ENCODE measurements around the gene XKRX. TPM values are rescaled to one million over a fixed set of nuclear protein-coding genes. Genes with fewer than 3 reads are reported as not detected.

Gene XKRX
- polyA plus RNA-seq, 1 experiment, result 0.36 TPM

DNA sequence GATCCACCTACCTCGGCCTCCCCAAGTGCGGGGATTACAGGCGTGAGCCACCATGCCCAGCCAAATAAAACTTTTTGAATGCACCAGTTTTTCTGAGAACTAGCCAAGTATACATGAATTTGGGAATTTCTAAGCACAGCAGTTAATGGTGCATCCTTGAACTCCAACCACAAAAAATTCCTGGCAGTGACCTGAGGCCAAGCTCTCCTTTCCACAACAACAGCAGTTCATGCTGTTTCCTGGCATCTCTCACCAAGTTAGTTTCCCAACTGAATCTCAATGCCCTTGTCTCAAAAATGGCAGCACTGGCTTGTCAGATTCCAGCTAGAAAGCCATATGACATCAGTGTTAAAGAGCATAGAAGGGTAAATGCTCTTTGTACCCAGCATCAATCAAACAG lies 15.9 kb upstream of the XKRX start:
- Histone ChIP-seq H3K27me3 (ENCODE audit: control insufficient read depth, insufficient read depth, low read length) (no peaks in the 10 kb centered on the region), H3K9me3 (ENCODE audit: control insufficient read depth, insufficient read depth, low read length) (no peaks in the 10 kb centered on the region), H3K27ac (ENCODE audit: low read depth, low read length) (no peak overlapping the region), H3K4me3 (ENCODE audit: low read depth, low read length) (no peak overlapping the region)
- ChIA-PET POLR2A (no interaction called here), CTCF (no interaction called here)
- TF ChIP-seq, protein P1, sequence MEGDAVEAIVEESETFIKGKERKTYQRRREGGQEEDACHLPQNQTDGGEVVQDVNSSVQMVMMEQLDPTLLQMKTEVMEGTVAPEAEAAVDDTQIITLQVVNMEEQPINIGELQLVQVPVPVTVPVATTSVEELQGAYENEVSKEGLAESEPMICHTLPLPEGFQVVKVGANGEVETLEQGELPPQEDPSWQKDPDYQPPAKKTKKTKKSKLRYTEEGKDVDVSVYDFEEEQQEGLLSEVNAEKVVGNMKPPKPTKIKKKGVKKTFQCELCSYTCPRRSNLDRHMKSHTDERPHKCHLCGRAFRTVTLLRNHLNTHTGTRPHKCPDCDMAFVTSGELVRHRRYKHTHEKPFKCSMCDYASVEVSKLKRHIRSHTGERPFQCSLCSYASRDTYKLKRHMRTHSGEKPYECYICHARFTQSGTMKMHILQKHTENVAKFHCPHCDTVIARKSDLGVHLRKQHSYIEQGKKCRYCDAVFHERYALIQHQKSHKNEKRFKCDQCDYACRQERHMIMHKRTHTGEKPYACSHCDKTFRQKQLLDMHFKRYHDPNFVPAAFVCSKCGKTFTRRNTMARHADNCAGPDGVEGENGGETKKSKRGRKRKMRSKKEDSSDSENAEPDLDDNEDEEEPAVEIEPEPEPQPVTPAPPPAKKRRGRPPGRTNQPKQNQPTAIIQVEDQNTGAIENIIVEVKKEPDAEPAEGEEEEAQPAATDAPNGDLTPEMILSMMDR (IDR thresholded peaks at IDR 0.05; ENCODE audit: low read depth, low read length), result no peak
- no peak for DNase-seq (ENCODE audit: low read depth, low spot score)

DNA sequence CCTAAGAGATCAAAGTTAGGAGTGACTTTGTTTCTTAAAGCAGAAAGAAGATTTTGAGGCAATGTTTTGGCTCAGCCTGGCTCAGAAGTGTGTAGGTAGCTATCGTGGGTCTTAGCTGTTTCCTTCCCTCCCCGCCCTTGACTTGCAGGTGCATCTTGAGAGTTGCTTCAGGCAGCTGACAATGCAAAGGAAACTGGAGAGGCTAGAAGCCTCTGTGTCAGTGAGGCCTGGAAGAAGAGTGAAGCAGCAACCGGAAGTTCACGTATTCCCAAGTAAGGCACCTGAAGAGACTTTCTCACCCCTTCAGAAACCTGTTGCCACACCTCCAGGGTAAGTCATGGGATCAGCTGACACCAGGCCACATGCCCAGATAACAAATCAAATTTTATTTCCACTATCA lies 10.6 kb upstream of the XKRX start:
- CTCF ChIA-PET, result no interaction called here

DNA sequence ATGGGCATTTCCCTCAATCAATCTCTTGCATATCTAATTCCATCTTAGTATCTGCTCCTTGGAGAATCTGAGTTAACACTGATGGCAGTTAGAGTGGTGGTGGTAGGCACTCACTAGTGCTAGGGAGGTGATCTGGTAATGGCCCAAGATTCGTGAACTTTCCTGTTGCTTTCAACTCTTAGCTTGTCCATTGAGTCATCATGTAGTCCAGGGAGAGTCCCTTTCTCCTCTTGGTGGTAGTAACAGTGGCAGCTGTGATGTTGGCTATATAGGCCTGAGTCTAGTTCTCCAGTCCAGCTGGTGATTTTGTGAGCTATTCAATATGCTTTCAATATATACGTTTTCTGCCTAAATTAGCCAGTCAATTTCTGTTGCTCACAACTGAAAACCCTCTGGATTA lies 7.0 kb upstream of the XKRX start:
- H3K9me3 ChIP-seq (ENCODE audit: control insufficient read depth, insufficient read depth, low read length), result peaks cover 3% of the 10 kb centered on the region; the same call in 1 of the 2 replicates
- TF ChIP-seq, protein P1 (IDR thresholded peaks at IDR 0.05; ENCODE audit: low read depth, low read length), result no peak
- DNase-seq (ENCODE audit: low read depth, low spot score), result no peak
- no peak overlapping the region for H3K27ac ChIP-seq (ENCODE audit: low read depth, low read length)
- ChIA-PET CTCF (no interaction called here), POLR2A (interaction anchor here (0.7 kb wide), 1 partner anchor 39 kb away, joined by 3 read pairs; no protein-coding TSS in a partner anchor)
- no peak overlapping the region for H3K4me3 ChIP-seq (ENCODE audit: low read depth, low read length)
- H3K27me3 ChIP-seq (ENCODE audit: control insufficient read depth, insufficient read depth, low read length), result no peaks in the 10 kb centered on the region

More for the DNA sequence above, 10.6 kb upstream of the XKRX start:
- H3K27ac ChIP-seq (ENCODE audit: low read depth, low read length), result no peak overlapping the region
- H3K27me3 ChIP-seq (ENCODE audit: control insufficient read depth, insufficient read depth, low read length), result no peaks in the 10 kb centered on the region
- TF ChIP-seq, protein P1 (IDR thresholded peaks at IDR 0.05; ENCODE audit: low read depth, low read length), result no peak
- POLR2A ChIA-PET, result no interaction called here
- H3K4me3 ChIP-seq (ENCODE audit: low read depth, low read length), result no peak overlapping the region
- no peaks in the 10 kb centered on the region for H3K9me3 ChIP-seq (ENCODE audit: control insufficient read depth, insufficient read depth, low read length)
- no peak for DNase-seq (ENCODE audit: low read depth, low spot score)

- ChIA-PET POLR2A (no interaction called here), CTCF (no interaction called here)
- Histone ChIP-seq H3K9me3 (ENCODE audit: control insufficient read depth, insufficient read depth, low read length) (peaks cover 3% of the 10 kb centered on the region; the same call in 1 of the 2 replicates), H3K27ac (ENCODE audit: low read depth, low read length) (no peak overlapping the region), H3K4me3 (ENCODE audit: low read depth, low read length) (no peak overlapping the region), H3K27me3 (ENCODE audit: control insufficient read depth, insufficient read depth, low read length) (no peaks in the 10 kb centered on the region)
- TF ChIP-seq, protein P1 (IDR thresholded peaks at IDR 0.05; ENCODE audit: low read depth, low read length), result no peak
- DNase-seq (ENCODE audit: low read depth, low spot score), result no peak
These were observed 3.2 kb upstream of the XKRX start for GRCh38 chrX:100931925-100932285.

- TF ChIP-seq, protein P1 (IDR thresholded peaks at IDR 0.05; ENCODE audit: low read depth, low read length), result no peak
- CTCF ChIA-PET, result no interaction called here
These were observed 2.7 kb upstream of the XKRX start for GRCh38 chrX:100931218-100931924.

More at GRCh38 chrX:100931218-100931924, 2.7 kb upstream of the XKRX start:
- no peaks in the 10 kb centered on the region for H3K27me3 ChIP-seq (ENCODE audit: control insufficient read depth, insufficient read depth, low read length)
- H3K27ac ChIP-seq (ENCODE audit: low read depth, low read length), result no peak overlapping the region
- no peak for DNase-seq (ENCODE audit: low read depth, low spot score)
- no peak overlapping the region for H3K4me3 ChIP-seq (ENCODE audit: low read depth, low read length)
- H3K9me3 ChIP-seq (ENCODE audit: control insufficient read depth, insufficient read depth, low read length), result peaks cover 3% of the 10 kb centered on the region; the same call in 1 of the 2 replicates
- POLR2A ChIA-PET, result no interaction called here

Data from AG04450 (cell line).